Measurements from ENCODE around the gene ZBP1.

ZBP1 gene

GRCh38 chr20:57570920-57571319, 49.3 kb downstream of the ZBP1 start:
- DNase-seq (ENCODE audit: low spot score), result no peak

GRCh38 chr20:57570145-57570850, 49.9 kb downstream of the ZBP1 start:
- no peak for DNase-seq (ENCODE audit: low spot score)

- DNase-seq (ENCODE audit: low spot score), result no peak
These were observed 51.3 kb downstream of the ZBP1 start for GRCh38 chr20:57568960-57569359.

- DNase-seq (ENCODE audit: low spot score), result no peak
These were observed 51.9 kb downstream of the ZBP1 start for GRCh38 chr20:57568088-57568896.

GRCh38 chr20:57567471-57568079, 52.7 kb downstream of the ZBP1 start:
- DNase-seq (ENCODE audit: low spot score), result no peak

- DNase-seq (ENCODE audit: low spot score), result no peak
These were observed 53.3 kb downstream of the ZBP1 start for GRCh38 chr20:57566803-57567459.

GRCh38 chr20:57566399-57566798, 53.8 kb downstream of the ZBP1 start:
- DNase-seq (ENCODE audit: low spot score), result no peak

- no peak for DNase-seq (ENCODE audit: low spot score)
These were observed 55.1 kb downstream of the ZBP1 start for GRCh38 chr20:57564951-57565642.

- no peak for DNase-seq (ENCODE audit: low spot score)
These were observed 55.9 kb downstream of the ZBP1 start for GRCh38 chr20:57564180-57564802.

GRCh38 chr20:57563522-57563921, 56.7 kb downstream of the ZBP1 start:
- DNase-seq (ENCODE audit: low spot score), result no peak

- no peak for DNase-seq (ENCODE audit: low spot score)
These were observed 57.4 kb downstream of the ZBP1 start for GRCh38 chr20:57562541-57563465.

GRCh38 chr20:57561356-57562279, 58.6 kb downstream of the ZBP1 start:
- DNase-seq (ENCODE audit: low spot score), result no peak

GRCh38 chr20:57560554-57561355, 59.5 kb downstream of the ZBP1 start, which contains the start of gene PCK1:
Gene PCK1 (plus strand): TSS chr20:57561110. CDS start chr20:57561412, 302 bp downstream.
- DNase-seq (ENCODE audit: low spot score), result no peak

- DNase-seq (ENCODE audit: low spot score), result no peak
These were observed 60.3 kb downstream of the ZBP1 start for GRCh38 chr20:57559658-57560553.

GRCh38 chr20:57559289-57559634, 61.0 kb downstream of the ZBP1 start:
- no peak for DNase-seq (ENCODE audit: low spot score)

- no peak for DNase-seq (ENCODE audit: low spot score)
These were observed 61.5 kb downstream of the ZBP1 start for GRCh38 chr20:57558614-57559288.

All from kidney capillary endothelial cell (primary cell).